MCF 10A (cell line): ENCODE measurements around the gene USP14. TPM values are rescaled to one million over a fixed set of nuclear protein-coding genes. Genes with fewer than 3 reads are reported as not detected.
"Not testable (repeated sequence)": the region's sequence is repeated elsewhere in the genome, so short reads cannot be mapped to it uniquely, and the experiment has no call there.

ENCODE experiments used
- Bru-seq: library from RNA; stranded (reverse); fragments of 400-500 nt; gene quantifications from one replicate; lab custom pipeline; 2021; lab: Mats Ljungman, UMichigan
- BruChase-seq, 2 experiments: library from RNA; stranded (reverse); fragments of 400-500 nt; gene quantifications; one replicate each; lab custom pipeline; 2021; lab: Mats Ljungman, UMichigan
- BruUV-seq: library from RNA; stranded (reverse); fragments of 400-500 nt; replicated peaks from 2 replicates; lab custom pipeline; 2021; lab: Mats Ljungman, UMichigan
- CTCF ChIA-PET: fragments of 300-600 bp; sonication (Branson Sonifier 250); formaldehyde crosslinking; extraction: SDS; loops from one replicate; lab custom pipeline; 2021; ENCODE audit warnings: antibody characterized with exemption, inconsistent platforms; lab: Yijun Ruan, JAX
- POLR2A ChIA-PET: fragments of 300-600, 350-650 bp; sonication (Branson Sonifier 250); formaldehyde crosslinking; extraction: SDS; loops from one replicate; lab custom pipeline; 2020; ENCODE audit warnings: antibody characterized with exemption, inconsistent platforms; lab: Yijun Ruan, JAX
- DNase-seq: peaks from one replicate; pipeline ENCODE4 v3.0.0-alpha.2; 2018; ENCODE audit not compliant: unreplicated experiment
- H3K27ac Mint-ChIP-seq: one replicate; pipeline ENCODE4 v1.8.0; 2022; ENCODE audit warnings: mild to moderate bottlenecking, low read depth, mixed read lengths; ENCODE audit not compliant: unreplicated experiment
- H3K27me3 Mint-ChIP-seq: one replicate; pipeline ENCODE4 v1.8.0; 2022; ENCODE audit warnings: mixed read lengths; ENCODE audit not compliant: insufficient read depth, unreplicated experiment
- H3K36me3 Mint-ChIP-seq: one replicate; pipeline ENCODE4 v1.8.0; 2022; ENCODE audit warnings: mild to moderate bottlenecking, moderate library complexity, mixed read lengths; ENCODE audit not compliant: insufficient read depth, unreplicated experiment
- H3K4me1 Mint-ChIP-seq: one replicate; pipeline ENCODE4 v1.8.0; 2022; ENCODE audit warnings: mixed read lengths; ENCODE audit not compliant: insufficient read depth, unreplicated experiment
- H3K4me3 Mint-ChIP-seq: one replicate; pipeline ENCODE4 v1.8.0; 2022; ENCODE audit warnings: mild to moderate bottlenecking, moderate library complexity, mixed read lengths; ENCODE audit not compliant: unreplicated experiment
- H3K9me3 Mint-ChIP-seq: one replicate; pipeline ENCODE4 v1.8.0; 2022; ENCODE audit warnings: mixed read lengths; ENCODE audit not compliant: unreplicated experiment
- CTCF ChIP-seq: fragments of 200-600 bp; IDR thresholded peaks from one replicate; pipeline ENCODE4 v1.8.0; 2022; ENCODE audit warnings: antibody characterized with exemption, mild to moderate bottlenecking; ENCODE audit not compliant: unreplicated experiment
- intact Hi-C: fragments of 100-400 bp; cut with micrococcal nuclease; formaldehyde crosslinking; loops from 2 replicates; pipeline ENCODE4 v1.14.1; 2022
- long read RNA-seq: library from polyadenylated mRNA; stranded (forward); transcript quantifications from one replicate; pipeline ENCODE4 v2.0.0, GENCODE V29; 2022
- total RNA-seq: library from RNA; stranded (reverse); gene quantifications from 2 replicates; pipeline ENCODE4 v1.2.3, GENCODE V29; 2022

The USP14 gene
- total RNA-seq: 76.7 and 79.1 TPM in 2 replicates
- percentile 94 among the genes with signal in this experiment for Bru-seq, nascent RNA
- percentile 94 among the genes with signal in this experiment for BruChase-seq, experiment 1, labeled RNA remaining after a 6-hour chase
- BruChase-seq, experiment 2, labeled RNA remaining after a 2-hour chase: percentile 93 among the genes with signal in this experiment
- long read RNA-seq, full-length matches to known transcripts: 222 of 257 reads
- long read RNA-seq, partial matches to known transcripts: 14 of 257 reads
- long read RNA-seq, other reads (novel, unspliced or antisense): 21 of 257 reads

GRCh38 chr18:158128-159036, at the start of gene USP14:
Gene USP14, plus strand, starts transcription at chr18:158557. Its CDS starts 142 bp downstream, at chr18:158699.
- ChIA-PET CTCF (interaction anchor here (1.1 kb wide), 1 partner anchor 109 kb away, joined by 3 read pairs; the partner anchor contains the start of gene THOC1), POLR2A (interaction anchor here (0.7 to 3.3 kb wide), 7 partner anchors 9 to 460 kb away, joined by 3 to 18 read pairs (median 4); partner anchors contain the start of gene THOC1)
- H3K27me3 Mint-ChIP-seq: no peaks in the 10 kb centered on the region
- no TSS peak for BruUV-seq
- H3K36me3 Mint-ChIP-seq: peaks cover 16% of the 10 kb centered on the region
- H3K4me3 Mint-ChIP-seq: peak within 1 kb of the TSS; percentile 93
- H3K4me1 Mint-ChIP-seq: peaks cover 20% of the 10 kb centered on the region
- peak; percentile 97 for DNase-seq
- no peak for TF ChIP-seq CTCF
- no peaks in the 10 kb centered on the region for H3K9me3 Mint-ChIP-seq
- peak within 1 kb of the TSS; percentile 92 for H3K27ac Mint-ChIP-seq
- intact Hi-C loops: no loop called here

GRCh38 chr18:108665-109063, 49.7 kb upstream of the USP14 start:
- H3K27me3 Mint-ChIP-seq, H3K27ac Mint-ChIP-seq, CTCF ChIA-PET, H3K36me3 Mint-ChIP-seq, intact Hi-C loops, H3K4me3 Mint-ChIP-seq, POLR2A ChIA-PET, DNase-seq, BruUV-seq: not testable (repeated sequence)
- Mint-ChIP-seq H3K9me3 (peaks cover 39% of the 10 kb centered on the region), H3K4me1 (peaks cover 15% of the 10 kb centered on the region)

GRCh38 chr18:109130-109921, 49.0 kb upstream of the USP14 start:
- H3K27me3 Mint-ChIP-seq, H3K36me3 Mint-ChIP-seq, H3K4me3 Mint-ChIP-seq, H3K27ac Mint-ChIP-seq, POLR2A ChIA-PET, intact Hi-C loops, BruUV-seq, CTCF ChIA-PET: not testable (repeated sequence)
- Mint-ChIP-seq H3K4me1 (peaks cover 10% of the 10 kb centered on the region), H3K9me3 (peaks cover 39% of the 10 kb centered on the region)
- peak; percentile 82 for DNase-seq

- H3K27ac Mint-ChIP-seq, POLR2A ChIA-PET, intact Hi-C loops, CTCF ChIA-PET, H3K36me3 Mint-ChIP-seq, BruUV-seq, H3K4me3 Mint-ChIP-seq, H3K27me3 Mint-ChIP-seq: not testable (repeated sequence)
- Mint-ChIP-seq H3K4me1 (peaks cover 10% of the 10 kb centered on the region), H3K9me3 (peaks cover 39% of the 10 kb centered on the region)
- peak; percentile 37 for DNase-seq
Measured at GRCh38 chr18:109922-110261, 48.5 kb upstream of the USP14 start.

GRCh38 chr18:110351-111201, 47.8 kb upstream of the USP14 start:
- H3K27me3 Mint-ChIP-seq, intact Hi-C loops, CTCF ChIA-PET, POLR2A ChIA-PET, H3K36me3 Mint-ChIP-seq, BruUV-seq: not testable (repeated sequence)
- Mint-ChIP-seq H3K4me1 (peaks cover 10% of the 10 kb centered on the region), H3K27ac (peak overlapping the region; percentile 69), H3K4me3 (peak overlapping the region; percentile 74), H3K9me3 (peaks cover 39% of the 10 kb centered on the region)
- DNase-seq: peak; percentile 38
